Spleen (tissue), 11 donors: ENCODE measurements around the gene FAM120A. TPM values are rescaled to one million over a fixed set of nuclear protein-coding genes. Genes with fewer than 3 reads are reported as not detected.

Experiments used
- DNase-seq: peaks from one replicate; pipeline ENCODE4 v3.0.0-alpha.2; 2020
- H3K27ac ChIP-seq, 8 donors: fragments of 200-600 bp; sonication (generic) in 7 of 8; 1 replicate in 4 of 8; 2 replicates in 4 of 8; pipeline versions ENCODE4 v1.5.0 to v1.8.0; 2016 to 2021; ENCODE audit warnings: inconsistent platforms in 4 of 8, mild to moderate bottlenecking in 4 of 8, moderate library complexity in 1 of 8
- H3K27me3 ChIP-seq, 7 donors: fragments of 200-600 bp; sonication (generic) in 6 of 7; replicated peaks in 1 of 7; 1 replicate in 4 of 7; 2 replicates in 3 of 7; pipeline versions ENCODE4 v1.5.0 to v1.8.0; 2016 to 2021; ENCODE audit warnings: inconsistent platforms in 3 of 7, mild to moderate bottlenecking in 1 of 7
- H3K36me3 ChIP-seq, 6 donors: fragments of 200-600 bp; sonication (generic) in 5 of 6; 1 replicate in 4 of 6; 2 replicates in 2 of 6; pipeline versions ENCODE4 v1.5.0 to v1.8.0; 2016 to 2021; ENCODE audit warnings: inconsistent platforms in 2 of 6
- H3K4me1 ChIP-seq, 6 donors: fragments of 200-600 bp; sonication (generic) in 5 of 6; 1 replicate in 3 of 6; 2 replicates in 3 of 6; pipeline versions ENCODE4 v1.5.0 to v1.8.0; 2016 to 2021; ENCODE audit warnings: inconsistent platforms in 3 of 6
- H3K4me3 ChIP-seq, 8 donors: fragments of 200-600 bp; sonication (generic) in 7 of 8; 1 replicate in 4 of 8; 2 replicates in 4 of 8; pipeline versions ENCODE4 v1.5.0 to v1.8.0; 2016 to 2021; ENCODE audit warnings: inconsistent platforms in 4 of 8, mild to moderate bottlenecking in 4 of 8, moderate library complexity in 2 of 8
- H3K9me3 ChIP-seq, 8 donors: fragments of 200-600 bp; sonication (generic) in 7 of 8; 1 replicate in 4 of 8; 2 replicates in 4 of 8; pipeline versions ENCODE4 v1.5.0 to v1.8.0; 2016 to 2021; ENCODE audit warnings: inconsistent platforms in 4 of 8
- CTCF ChIP-seq, 11 experiments: fragments of 200-600 bp in 7 of 11; fragments of 450-650 bp in 4 of 11; sonication (generic) in 4 of 11; IDR thresholded peaks in 8 of 11; conservative IDR thresholded peaks in 3 of 11; 1 replicate in 7 of 11; 2 replicates in 4 of 11; pipeline versions ENCODE4 v1.4.0 to v1.8.0; 2016 to 2021; ENCODE audit warnings: antibody characterized with exemption in 11 of 11, inconsistent platforms in 4 of 11, mild to moderate bottlenecking in 1 of 11
- POLR2A ChIP-seq, 3 donors: fragments of 450-650 bp; IDR thresholded peaks; one replicate each; pipeline ENCODE4 v1.5.1; 2017; ENCODE audit warnings: antibody characterized with exemption in 3 of 3, mild to moderate bottlenecking in 1 of 3
- POLR2AphosphoS5 ChIP-seq, 3 donors: sonication (generic); formaldehyde crosslinking; IDR thresholded peaks; one replicate each; pipeline ENCODE4 v1.5.1; 2017; ENCODE audit warnings: antibody characterized with exemption in 3 of 3
- WGBS, 5 donors: extraction: QIAGEN DNeasy Blood & Tissue Kit in 3 of 5; methylation state at CpG; one replicate each; pipeline versions ENCODE4 v1.1.5 to v1.1.7; 2013 to 2018; 5-methylcytosine and 5-hydroxymethylcytosine counted together
- intact Hi-C: fragments of 100-400 bp; cut with DNase I; formaldehyde crosslinking; loops from one replicate; pipeline ENCODE4 v1.15.0; 2023; ENCODE audit warnings: low total_unique reads
- polyA plus RNA-seq, 3 donors: library from polyadenylated mRNA; stranded (reverse); fragments of 200-250 nt; gene quantifications; one replicate each; pipeline ENCODE4 v1.2.1, GENCODE V29; 2013
- total RNA-seq, 7 donors: library from RNA; depleted of rRNA in 3 of 7; stranded (reverse); fragments of >200 nt in 3 of 7; fragmentation: NEBNext Ultra II Directional in 4 of 7; extraction: Animal tissue kit (Norgen Biotek cat#: 25700) in 4 of 7; gene quantifications; one replicate each; pipeline versions ENCODE4 v1.1.0 to v1.2.1, GENCODE V29; 2016 to 2021
- donor health status: healthy with polysubstance abuse.
- donor health status: DM: no; HTN: no; CAD: no; lungs with moderate emphysema.
- donor health status: DM: no; HTN: no; CAD: no.
- donor health status: Bipolar disorder and iron deficiency.
- donor health status: healthy.
- donor health status: DM: no; HTN: no; CAD: no.
- donor health status: DM: yes; HTN: yes; CAD: no.

Gene FAM120A
- total and polyA plus RNA-seq, 10 donors = 33.0 to 116 (median 102) TPM

- 86 to 97% (median 92%) methylated on average over 2 of the region's 2 CpGs for WGBS, 5 donors
- intact Hi-C loops = no loop called here
- no peak for DNase-seq
Observed at GRCh38 chr9:93415176-93415690, 36.3 kb upstream of the FAM120A start.

GRCh38 chr9:93416530-93417235, 34.8 kb upstream of the FAM120A start:
- 80 to 92% (median 88%) methylated on average over 2 to 8 of the region's 8 CpGs for whole genome bisulfite sequencing, 5 donors
- Histone ChIP-seq H3K9me3 (peaks cover 4 to 45% (median 36%) of the 10 kb centered on the region in 8 donors), H3K27ac (no peak overlapping the region), H3K36me3 (no peaks in the 10 kb centered on the region), H3K4me3 (no peak overlapping the region), H3K27me3 (peaks cover 0 to 18% (median 0%) of the 10 kb centered on the region in 7 donors), H3K4me1 (no peaks in the 10 kb centered on the region)
- intact Hi-C loops = no loop called here
- no peak for DNase-seq
- TF ChIP-seq POLR2AphosphoS5 (IDR thresholded peaks at IDR 0.05) = no peak
- no peak for TF ChIP-seq CTCF (IDR thresholded peaks at IDR 0.05 in 8 of 11, conservative IDR thresholded peaks at IDR 0.05 in 3 of 11)
- no peak for TF ChIP-seq POLR2A (IDR thresholded peaks at IDR 0.05)

More at GRCh38 chr9:93415176-93415690, 36.3 kb upstream of the FAM120A start:
- peaks cover 4 to 41% (median 33%) of the 10 kb centered on the region in 8 donors for H3K9me3 ChIP-seq
- H3K4me3 ChIP-seq = no peak overlapping the region
- H3K27me3 ChIP-seq = peaks cover 0 to 18% (median 0%) of the 10 kb centered on the region in 7 donors
- H3K4me1 ChIP-seq = no peaks in the 10 kb centered on the region
- H3K36me3 ChIP-seq = no peaks in the 10 kb centered on the region
- TF ChIP-seq POLR2AphosphoS5 (IDR thresholded peaks at IDR 0.05) = no peak
- no peak for TF ChIP-seq POLR2A (IDR thresholded peaks at IDR 0.05)
- TF ChIP-seq CTCF (IDR thresholded peaks at IDR 0.05 in 8 of 11, conservative IDR thresholded peaks at IDR 0.05 in 3 of 11) = no peak
- H3K27ac ChIP-seq = no peak overlapping the region

- WGBS, 5 donors = 95 to 98% (median 97%) methylated on average over 1 of the region's 1 CpG
Observed at GRCh38 chr9:93417538-93417937, 33.9 kb upstream of the FAM120A start.

More at GRCh38 chr9:93417538-93417937, 33.9 kb upstream of the FAM120A start:
- Histone ChIP-seq H3K36me3 (no peaks in the 10 kb centered on the region), H3K4me3 (no peak overlapping the region), H3K4me1 (no peaks in the 10 kb centered on the region), H3K9me3 (peaks cover 4 to 45% (median 36%) of the 10 kb centered on the region in 8 donors), H3K27ac (no peak overlapping the region), H3K27me3 (peaks cover 0 to 18% (median 0%) of the 10 kb centered on the region in 7 donors)
- TF ChIP-seq CTCF (IDR thresholded peaks at IDR 0.05 in 8 of 11, conservative IDR thresholded peaks at IDR 0.05 in 3 of 11) (no peak), POLR2A (IDR thresholded peaks at IDR 0.05) (no peak), POLR2AphosphoS5 (IDR thresholded peaks at IDR 0.05) (no peak)
- intact Hi-C loops = no loop called here
- no peak for DNase-seq
